NCI-H510A treated with DMSO at 0.1 percent for 48 hours (cell line): Measurements from ENCODE around the gene ZNF462.
"Not testable (repeated sequence)": the region's sequence is repeated elsewhere in the genome, so short reads cannot be mapped to it uniquely, and the experiment has no call there.

ENCODE experiments used
- DNase-seq: peaks from one replicate; lab custom pipeline; 2025; lab: John Stamatoyannopoulos, UW

Gene ZNF462, protein sequence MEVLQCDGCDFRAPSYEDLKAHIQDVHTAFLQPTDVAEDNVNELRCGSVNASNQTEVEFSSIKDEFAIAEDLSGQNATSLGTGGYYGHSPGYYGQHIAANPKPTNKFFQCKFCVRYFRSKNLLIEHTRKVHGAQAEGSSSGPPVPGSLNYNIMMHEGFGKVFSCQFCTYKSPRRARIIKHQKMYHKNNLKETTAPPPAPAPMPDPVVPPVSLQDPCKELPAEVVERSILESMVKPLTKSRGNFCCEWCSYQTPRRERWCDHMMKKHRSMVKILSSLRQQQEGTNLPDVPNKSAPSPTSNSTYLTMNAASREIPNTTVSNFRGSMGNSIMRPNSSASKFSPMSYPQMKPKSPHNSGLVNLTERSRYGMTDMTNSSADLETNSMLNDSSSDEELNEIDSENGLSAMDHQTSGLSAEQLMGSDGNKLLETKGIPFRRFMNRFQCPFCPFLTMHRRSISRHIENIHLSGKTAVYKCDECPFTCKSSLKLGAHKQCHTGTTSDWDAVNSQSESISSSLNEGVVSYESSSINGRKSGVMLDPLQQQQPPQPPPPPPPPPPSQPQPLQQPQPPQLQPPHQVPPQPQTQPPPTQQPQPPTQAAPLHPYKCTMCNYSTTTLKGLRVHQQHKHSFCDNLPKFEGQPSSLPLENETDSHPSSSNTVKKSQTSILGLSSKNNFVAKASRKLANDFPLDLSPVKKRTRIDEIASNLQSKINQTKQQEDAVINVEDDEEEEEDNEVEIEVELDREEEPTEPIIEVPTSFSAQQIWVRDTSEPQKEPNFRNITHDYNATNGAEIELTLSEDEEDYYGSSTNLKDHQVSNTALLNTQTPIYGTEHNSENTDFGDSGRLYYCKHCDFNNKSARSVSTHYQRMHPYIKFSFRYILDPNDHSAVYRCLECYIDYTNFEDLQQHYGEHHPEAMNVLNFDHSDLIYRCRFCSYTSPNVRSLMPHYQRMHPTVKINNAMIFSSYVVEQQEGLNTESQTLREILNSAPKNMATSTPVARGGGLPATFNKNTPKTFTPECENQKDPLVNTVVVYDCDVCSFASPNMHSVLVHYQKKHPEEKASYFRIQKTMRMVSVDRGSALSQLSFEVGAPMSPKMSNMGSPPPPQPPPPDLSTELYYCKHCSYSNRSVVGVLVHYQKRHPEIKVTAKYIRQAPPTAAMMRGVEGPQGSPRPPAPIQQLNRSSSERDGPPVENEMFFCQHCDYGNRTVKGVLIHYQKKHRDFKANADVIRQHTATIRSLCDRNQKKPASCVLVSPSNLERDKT (N-terminal part only)

DNA sequence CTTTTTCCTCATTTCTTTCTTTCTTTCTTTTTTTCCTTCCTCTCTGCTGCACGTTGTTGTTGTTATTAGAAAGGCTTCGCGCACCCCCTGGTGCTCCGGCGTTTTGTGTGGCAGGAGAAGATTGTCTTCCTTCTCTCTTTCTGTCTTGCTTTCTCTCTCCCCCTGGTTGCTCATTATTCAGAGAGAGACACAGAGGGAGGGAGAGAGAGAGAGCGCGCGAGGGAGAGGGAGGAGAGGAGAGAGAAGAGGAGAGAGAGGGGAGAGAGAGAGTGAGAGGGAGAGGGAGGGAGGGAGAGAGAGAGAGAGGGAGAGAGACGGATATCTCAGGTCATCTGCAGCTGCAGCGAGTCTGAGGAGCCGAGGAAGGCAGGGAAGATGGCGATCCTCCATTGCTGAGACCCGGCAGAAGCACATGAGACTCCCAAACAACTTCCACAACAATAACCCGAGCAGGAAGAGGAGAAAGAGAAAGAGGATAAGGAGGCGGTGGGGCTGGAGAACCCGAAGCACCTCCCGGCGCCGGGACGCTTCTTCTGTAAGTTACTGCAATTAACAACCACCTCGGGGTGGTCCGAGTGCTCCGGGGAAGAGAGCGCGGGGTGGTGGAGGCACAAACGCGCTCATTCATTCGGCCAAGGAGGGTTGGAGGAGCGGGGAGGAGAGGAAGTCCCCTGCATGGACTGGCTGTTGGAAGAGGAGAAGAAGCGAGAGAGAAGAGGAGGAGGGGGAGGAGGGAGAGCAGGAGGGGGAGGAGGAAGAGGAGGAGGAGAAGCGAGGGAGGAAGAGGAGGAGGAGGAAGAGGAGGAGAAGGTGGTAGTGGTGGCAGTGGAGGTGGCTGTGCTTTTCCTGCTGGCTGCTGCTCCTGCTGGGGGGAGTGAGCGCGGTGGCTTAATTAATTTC lies at the start of gene ZNF462:
ZNF462 (plus strand) TSS at position 346 of the 900 bp plus-strand sequence. CDS start 60,218 bp downstream, outside the sequence.
- peak; percentile 82 for DNase-seq

DNA sequence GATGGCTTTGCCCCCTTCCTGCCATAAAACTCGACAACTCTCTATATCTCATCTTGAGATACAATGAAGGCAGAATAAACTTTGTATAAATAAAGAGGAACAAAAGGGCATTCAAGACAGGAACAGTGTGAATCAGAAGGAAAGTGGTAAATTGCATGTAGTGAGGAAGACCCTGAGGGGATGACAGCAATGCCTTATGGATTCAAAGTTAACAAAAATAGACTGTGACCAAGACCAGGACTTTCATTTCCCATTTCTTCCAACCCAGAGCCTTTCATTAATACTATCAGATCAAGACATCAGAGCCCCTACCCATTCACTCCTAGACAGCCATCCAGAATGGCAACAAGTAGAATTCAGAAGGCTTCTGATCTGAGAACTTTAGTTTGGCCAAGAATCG lies 46.4 kb upstream of the ZNF462 start:
- DNase-seq, result no peak

- no peak for DNase-seq
These were observed 44.9 kb upstream of the ZNF462 start for GRCh38 chr9:106818034-106818433.

DNA sequence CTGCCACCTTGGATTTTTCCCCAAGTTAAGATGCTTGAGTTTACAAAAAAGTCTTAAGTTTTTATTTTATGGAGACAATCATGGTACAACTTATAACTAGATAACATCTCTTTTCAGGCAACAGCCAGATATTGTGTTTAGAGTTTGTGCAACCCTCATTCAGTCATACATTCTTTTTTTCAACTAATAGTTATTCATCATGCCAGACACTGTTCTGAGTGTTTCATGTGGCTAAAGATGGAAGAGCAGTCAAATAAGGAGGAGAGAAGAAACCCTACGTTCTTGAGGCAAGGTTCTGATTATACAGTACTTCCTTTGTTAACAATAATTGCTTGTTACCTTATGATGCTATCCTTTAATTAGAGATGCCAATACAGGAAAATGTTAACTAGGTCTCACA lies 42.1 kb upstream of the ZNF462 start:
- no peak for DNase-seq

DNA sequence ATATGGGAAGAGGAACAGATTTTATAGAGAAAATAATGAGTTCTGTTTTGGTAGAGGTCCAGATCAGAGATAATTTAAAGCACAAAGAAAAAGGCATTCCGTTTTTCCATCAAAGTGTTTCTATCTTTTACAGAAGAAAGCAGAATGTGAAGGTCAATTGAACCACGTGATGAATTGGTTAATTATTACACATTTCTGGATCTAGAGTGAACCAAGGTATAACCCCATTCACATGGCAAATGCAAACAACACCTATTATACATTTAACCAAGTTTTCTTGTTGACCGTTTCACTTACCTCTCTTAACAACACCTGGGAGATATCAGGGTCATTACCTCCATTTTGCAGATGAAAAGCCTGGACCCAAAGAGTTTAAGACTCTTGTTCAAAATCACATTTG lies 34.9 kb upstream of the ZNF462 start:
- no peak for DNase-seq

GRCh38 chr9:106828965-106829364 lies 34.0 kb upstream of the ZNF462 start:
- no peak for DNase-seq

DNA sequence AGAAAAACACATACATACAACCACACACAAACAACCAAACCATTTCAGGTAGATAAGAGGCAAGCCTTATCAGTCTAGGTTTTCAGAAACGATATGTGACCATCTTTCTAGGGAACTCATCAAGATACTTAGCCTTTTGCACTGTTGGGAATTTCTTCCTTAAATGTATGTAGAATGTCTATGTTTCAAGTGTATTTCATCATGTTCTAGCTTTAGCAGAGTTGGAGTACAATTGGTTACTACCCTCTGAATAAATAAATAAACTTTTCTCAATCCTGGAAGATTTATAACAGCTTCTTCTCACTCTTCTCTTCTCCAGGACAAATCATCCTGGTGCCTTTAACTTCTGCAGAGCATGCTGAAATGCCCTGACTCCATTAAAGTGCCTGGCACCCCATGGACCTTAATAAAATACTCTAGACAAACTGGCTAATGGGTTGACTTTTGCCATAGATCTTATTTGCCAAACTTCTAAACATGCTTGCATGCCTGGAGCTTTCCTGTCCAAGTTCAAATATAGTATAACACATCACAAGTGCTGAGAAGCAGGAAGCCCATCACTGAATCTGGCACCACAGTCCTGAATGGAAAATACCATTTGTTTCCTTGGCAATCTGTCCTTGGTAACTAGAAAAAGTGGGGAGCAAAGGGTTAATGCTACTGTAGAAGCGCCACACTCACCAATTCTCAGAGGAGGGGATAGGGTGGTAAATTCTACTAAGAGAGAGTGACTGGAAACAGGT lies 33.1 kb upstream of the ZNF462 start:
- peak; percentile 21 for DNase-seq

GRCh38 chr9:106830527-106831150 lies 32.3 kb upstream of the ZNF462 start:
- no peak for DNase-seq

DNA sequence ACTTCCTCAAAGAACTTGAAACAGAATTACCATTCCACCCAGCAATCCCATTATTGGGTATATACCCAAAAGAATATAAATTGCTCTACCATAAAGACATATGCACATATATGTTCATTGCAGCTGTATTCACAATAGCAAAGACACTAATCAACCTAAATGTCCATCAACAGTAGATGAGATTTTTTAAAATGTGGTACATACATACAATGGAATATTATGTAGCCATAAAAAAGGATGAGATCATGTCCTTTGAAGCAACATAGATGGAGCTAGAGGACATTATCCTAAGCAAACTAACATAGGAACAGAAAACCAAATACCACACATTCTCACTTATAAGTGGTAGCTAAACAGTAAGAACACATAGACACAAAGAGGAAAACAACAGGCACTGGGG lies 28.1 kb upstream of the ZNF462 start:
- DNase-seq, result no peak

- no peak for DNase-seq
These were observed 27.1 kb upstream of the ZNF462 start for GRCh38 chr9:106835840-106836239.

DNA sequence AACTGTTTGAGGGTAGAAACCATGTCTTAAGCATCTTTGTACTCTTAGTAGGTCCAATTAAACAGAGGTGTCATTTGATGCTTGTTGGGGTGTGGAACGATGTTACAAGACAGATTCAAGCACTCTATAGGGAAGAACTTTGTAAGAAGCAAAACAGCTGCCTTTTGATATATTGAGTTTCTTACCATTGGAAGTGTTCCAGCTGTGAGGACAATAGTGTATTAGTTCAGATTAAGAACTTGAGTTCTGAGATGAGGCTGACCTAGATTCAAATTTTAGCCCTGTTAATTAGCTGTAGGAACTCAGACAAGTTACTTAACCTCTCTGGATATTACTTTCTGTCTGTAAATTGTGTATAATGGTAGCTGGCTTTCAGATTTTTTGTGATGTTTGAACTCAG lies 19.6 kb upstream of the ZNF462 start:
- no peak for DNase-seq

GRCh38 chr9:106846307-106846706 lies 16.7 kb upstream of the ZNF462 start:
- no peak for DNase-seq

DNA sequence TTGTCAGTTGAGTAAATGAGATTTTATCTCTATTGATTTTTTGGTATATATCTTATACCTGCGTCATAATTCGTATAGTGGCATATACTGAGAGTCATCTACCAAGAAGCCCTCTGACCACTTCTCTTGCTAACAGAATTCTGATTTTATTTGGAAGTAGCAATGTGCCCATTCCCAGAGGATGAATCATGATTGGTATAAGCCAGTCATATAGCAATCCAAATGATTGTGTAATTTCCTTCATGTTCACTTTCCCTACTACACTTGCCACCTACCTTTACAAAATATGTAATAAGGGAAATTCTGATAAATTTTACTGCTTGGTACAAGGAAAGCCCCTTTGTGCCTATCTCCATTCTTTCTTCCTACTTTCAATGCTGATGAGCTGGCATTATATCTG lies 16.1 kb upstream of the ZNF462 start:
- DNase-seq, result no peak

GRCh38 chr9:106851640-106852039 lies 11.3 kb upstream of the ZNF462 start:
- DNase-seq, result not testable (repeated sequence)

DNA sequence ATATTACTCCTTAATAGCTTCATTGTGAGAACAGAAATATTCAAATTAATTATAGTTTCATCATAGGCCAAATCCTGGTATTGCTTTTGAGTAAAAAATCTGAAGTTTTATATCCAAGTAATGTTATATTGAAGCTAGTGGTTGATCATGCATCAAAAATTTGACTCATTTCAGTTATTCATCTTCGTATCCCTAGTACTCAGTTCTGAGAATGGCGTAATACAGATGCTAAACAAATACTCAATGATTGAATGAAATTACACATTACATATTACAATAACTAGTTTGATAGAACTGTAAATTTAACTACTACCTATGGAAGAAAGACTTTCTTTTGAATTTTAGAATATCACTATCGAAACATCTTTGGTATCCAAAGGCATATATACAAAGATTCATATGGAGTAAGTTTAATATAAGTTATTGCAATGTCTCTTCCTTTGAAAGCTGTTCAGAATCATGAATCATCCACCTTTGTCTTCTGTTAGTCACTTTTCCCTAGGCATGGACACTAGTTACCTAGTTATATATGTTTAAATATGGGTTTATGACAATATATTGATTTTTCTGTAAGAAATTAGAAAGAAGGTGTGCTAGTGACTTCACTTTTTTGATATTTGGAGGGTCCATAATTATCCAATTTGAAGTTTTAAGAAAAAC lies 5.0 kb upstream of the ZNF462 start:
- no peak for DNase-seq

- DNase-seq, result peak; percentile 44
These were observed 2.8 kb upstream of the ZNF462 start for GRCh38 chr9:106859957-106860720.

- DNase-seq, result peak; percentile 48
These were observed 2.0 kb upstream of the ZNF462 start for GRCh38 chr9:106860721-106861639.
